ENCODE results near the gene NRXN2. TPM values are rescaled to one million over a fixed set of nuclear protein-coding genes. Genes with fewer than 3 reads are reported as not detected.

NRXN2 gene
- total RNA-seq, 4 donors from 2014 or later: 0.21 to 0.72 (median 0.64) TPM; not detected in 1

DNA sequence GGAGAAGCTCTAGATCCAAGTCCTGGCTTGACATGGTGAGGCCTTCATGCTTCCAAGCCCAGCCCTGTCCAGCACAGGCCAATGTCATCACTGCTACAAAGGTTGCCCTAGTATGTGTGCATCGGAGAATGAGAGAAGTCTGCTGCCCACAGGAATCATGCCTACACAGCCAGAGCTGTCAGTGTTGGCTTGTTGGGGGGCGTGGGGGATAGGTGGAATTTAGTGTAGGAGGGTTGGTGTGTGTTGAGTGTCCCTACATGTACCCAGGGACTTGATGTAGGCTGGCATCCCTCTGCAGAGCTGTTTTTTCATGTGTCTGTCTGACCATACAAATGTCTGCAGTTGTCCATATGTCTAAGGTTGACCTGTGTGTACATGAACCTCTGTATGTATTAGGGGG is 94.4 kb downstream of the NRXN2 start:
- WGBS: 91% methylated on average over 2 of the region's 2 CpGs
- no peak for TF ChIP-seq EP300 (IDR thresholded peaks at IDR 0.05)
- TF ChIP-seq, protein P1, sequence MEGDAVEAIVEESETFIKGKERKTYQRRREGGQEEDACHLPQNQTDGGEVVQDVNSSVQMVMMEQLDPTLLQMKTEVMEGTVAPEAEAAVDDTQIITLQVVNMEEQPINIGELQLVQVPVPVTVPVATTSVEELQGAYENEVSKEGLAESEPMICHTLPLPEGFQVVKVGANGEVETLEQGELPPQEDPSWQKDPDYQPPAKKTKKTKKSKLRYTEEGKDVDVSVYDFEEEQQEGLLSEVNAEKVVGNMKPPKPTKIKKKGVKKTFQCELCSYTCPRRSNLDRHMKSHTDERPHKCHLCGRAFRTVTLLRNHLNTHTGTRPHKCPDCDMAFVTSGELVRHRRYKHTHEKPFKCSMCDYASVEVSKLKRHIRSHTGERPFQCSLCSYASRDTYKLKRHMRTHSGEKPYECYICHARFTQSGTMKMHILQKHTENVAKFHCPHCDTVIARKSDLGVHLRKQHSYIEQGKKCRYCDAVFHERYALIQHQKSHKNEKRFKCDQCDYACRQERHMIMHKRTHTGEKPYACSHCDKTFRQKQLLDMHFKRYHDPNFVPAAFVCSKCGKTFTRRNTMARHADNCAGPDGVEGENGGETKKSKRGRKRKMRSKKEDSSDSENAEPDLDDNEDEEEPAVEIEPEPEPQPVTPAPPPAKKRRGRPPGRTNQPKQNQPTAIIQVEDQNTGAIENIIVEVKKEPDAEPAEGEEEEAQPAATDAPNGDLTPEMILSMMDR (IDR thresholded peaks at IDR 0.05): no peak
- no peak for TF ChIP-seq POLR2A (IDR thresholded peaks at IDR 0.05)
- no peak for TF ChIP-seq POLR2AphosphoS5 (IDR thresholded peaks at IDR 0.05)
- no peak overlapping the region for H3K27ac ChIP-seq
- H3K9me3 ChIP-seq: no peaks in the 10 kb centered on the region
- no peak for DNase-seq (ENCODE audit: low spot score in 2 of 2)
- H3K4me1 ChIP-seq: no peaks in the 10 kb centered on the region
- no peak overlapping the region for H3K4me3 ChIP-seq
- H3K27me3 ChIP-seq: peaks cover 16% of the 10 kb centered on the region
- no peaks in the 10 kb centered on the region for H3K36me3 ChIP-seq

DNA sequence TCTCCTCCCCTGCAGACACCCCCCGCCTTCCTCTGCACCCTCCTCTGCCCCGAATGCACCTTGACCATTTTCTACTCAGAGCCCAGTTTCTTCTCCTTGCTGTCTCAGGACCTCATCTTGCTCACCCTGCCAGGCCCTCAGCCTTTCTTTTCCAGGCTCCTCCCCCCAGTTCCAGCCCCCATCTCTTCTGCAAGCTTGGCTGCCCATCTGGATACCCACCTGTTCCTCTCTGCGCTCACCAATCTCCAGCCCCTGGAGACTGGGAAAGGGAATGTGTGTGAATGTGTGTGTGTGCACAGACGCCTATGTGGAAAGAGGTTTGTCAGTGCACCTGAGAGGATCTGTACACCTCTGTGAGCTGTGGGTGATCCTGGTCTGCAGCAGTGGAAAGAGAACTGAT is 95.6 kb downstream of the NRXN2 start:
- Histone ChIP-seq H3K9me3 (no peaks in the 10 kb centered on the region), H3K4me3 (no peak overlapping the region), H3K4me1 (no peaks in the 10 kb centered on the region), H3K27ac (no peak overlapping the region), H3K36me3 (no peaks in the 10 kb centered on the region), H3K27me3 (peaks cover 16% of the 10 kb centered on the region)
- no peak for DNase-seq (ENCODE audit: low spot score in 2 of 2)
- TF ChIP-seq EP300 (IDR thresholded peaks at IDR 0.05) (no peak), POLR2AphosphoS5 (IDR thresholded peaks at IDR 0.05) (no peak), POLR2A (IDR thresholded peaks at IDR 0.05) (no peak)
- TF ChIP-seq, protein P1 (IDR thresholded peaks at IDR 0.05): no peak
- WGBS: 94% methylated on average over 4 of the region's 4 CpGs

DNA sequence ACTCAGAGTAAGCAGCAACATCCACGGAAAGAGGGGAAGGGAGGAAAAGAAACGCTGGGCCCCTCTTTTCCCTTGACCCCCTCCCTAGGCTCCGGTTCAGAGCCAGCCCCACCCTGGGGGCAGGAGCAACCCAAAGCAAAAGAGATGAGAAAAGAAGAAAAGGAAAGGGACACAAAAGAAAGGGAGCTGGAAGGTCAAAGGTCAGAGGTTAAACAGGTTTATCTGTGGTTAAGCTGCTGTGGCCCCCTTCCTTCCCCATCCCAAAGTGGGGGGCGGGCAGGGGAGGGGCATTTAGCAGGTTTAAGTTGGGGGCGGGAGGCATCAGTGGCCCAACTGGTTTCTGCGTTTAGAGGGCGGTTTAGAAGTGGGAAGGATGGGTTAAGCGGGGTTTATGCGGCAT is 96.4 kb downstream of the NRXN2 start:
- TF ChIP-seq, protein P1 (IDR thresholded peaks at IDR 0.05): no peak
- TF ChIP-seq POLR2AphosphoS5 (IDR thresholded peaks at IDR 0.05) (no peak), POLR2A (IDR thresholded peaks at IDR 0.05) (no peak), EP300 (IDR thresholded peaks at IDR 0.05) (no peak)
- no peaks in the 10 kb centered on the region for H3K4me1 ChIP-seq
- H3K27me3 ChIP-seq: peaks cover 12% of the 10 kb centered on the region
- no peaks in the 10 kb centered on the region for H3K9me3 ChIP-seq
- no peaks in the 10 kb centered on the region for H3K36me3 ChIP-seq
- DNase-seq (ENCODE audit: low spot score in 2 of 2): no peak
- 79% methylated on average over 9 of the region's 9 CpGs for WGBS
- H3K4me3 ChIP-seq: no peak overlapping the region
- no peak overlapping the region for H3K27ac ChIP-seq

DNA sequence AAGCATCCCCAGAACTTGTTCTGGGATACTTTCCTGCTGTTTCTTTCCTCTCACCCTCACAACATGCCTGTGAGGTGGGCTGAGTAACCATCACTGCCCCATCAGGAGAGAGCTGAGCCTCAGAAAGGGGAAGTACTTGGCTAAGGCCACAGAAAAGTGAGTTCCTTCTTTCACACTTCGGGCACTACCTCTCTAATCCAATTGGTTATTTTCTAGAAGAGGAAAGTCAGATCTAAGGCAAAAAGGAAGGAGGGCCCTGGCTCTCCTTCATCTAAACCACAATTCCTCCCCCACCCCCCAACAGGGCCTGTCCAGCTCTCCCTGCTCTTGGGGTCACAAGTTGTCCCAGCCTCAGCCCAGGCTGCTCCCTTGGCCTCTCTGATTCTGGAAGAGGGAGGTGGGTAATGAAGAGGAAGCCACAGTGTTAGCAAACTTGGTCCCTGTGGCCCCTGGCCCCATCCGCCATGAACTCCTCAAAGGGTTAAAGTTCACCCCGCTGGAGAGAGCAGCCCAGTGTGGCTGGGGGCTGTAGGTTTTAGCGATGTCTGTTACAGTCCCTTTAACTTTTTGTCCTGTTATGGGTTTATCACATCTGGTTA is 98.0 kb downstream of the NRXN2 start:
- peaks cover 2% of the 10 kb centered on the region for H3K27me3 ChIP-seq
- H3K27ac ChIP-seq: no peak overlapping the region
- H3K9me3 ChIP-seq: no peaks in the 10 kb centered on the region
- no peaks in the 10 kb centered on the region for H3K36me3 ChIP-seq
- WGBS: 94% methylated on average over 4 of the region's 4 CpGs
- H3K4me3 ChIP-seq: no peak overlapping the region
- TF ChIP-seq EP300 (IDR thresholded peaks at IDR 0.05) (no peak), POLR2AphosphoS5 (IDR thresholded peaks at IDR 0.05) (no peak), POLR2A (IDR thresholded peaks at IDR 0.05) (no peak)
- TF ChIP-seq, protein P1 (IDR thresholded peaks at IDR 0.05): no peak
- DNase-seq (ENCODE audit: low spot score in 2 of 2): no peak
- H3K4me1 ChIP-seq: peaks cover 7% of the 10 kb centered on the region

DNA sequence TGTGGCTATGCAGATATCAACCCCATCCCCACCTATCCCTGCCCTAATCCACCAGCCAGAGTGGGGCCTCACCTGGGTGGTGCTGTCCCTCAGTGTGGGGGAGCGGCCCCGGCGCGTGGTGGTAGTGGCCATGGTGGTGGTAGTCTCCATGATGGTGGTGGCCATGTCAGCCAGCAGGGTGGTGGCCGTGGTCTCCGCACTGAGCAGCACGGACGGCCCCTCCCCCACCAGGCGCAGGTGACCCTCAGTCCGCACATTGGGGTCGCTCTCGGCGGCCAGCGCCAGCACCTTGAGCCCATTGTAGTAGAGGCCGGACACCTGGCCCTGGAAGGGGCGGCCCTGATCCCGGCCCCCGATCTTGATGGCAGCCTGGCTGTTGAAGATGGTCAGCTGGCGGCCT is 100.3 kb downstream of the NRXN2 start:
- peaks cover 8% of the 10 kb centered on the region for H3K4me1 ChIP-seq
- WGBS: 98% methylated on average over 15 of the region's 19 CpGs
- no peaks in the 10 kb centered on the region for H3K9me3 ChIP-seq
- TF ChIP-seq EP300 (IDR thresholded peaks at IDR 0.05) (no peak), POLR2AphosphoS5 (IDR thresholded peaks at IDR 0.05) (no peak), POLR2A (IDR thresholded peaks at IDR 0.05) (no peak)
- TF ChIP-seq, protein P1 (IDR thresholded peaks at IDR 0.05): no peak
- no peaks in the 10 kb centered on the region for H3K36me3 ChIP-seq
- H3K4me3 ChIP-seq: no peak overlapping the region
- no peak overlapping the region for H3K27ac ChIP-seq
- H3K27me3 ChIP-seq: no peaks in the 10 kb centered on the region
- no peak for DNase-seq (ENCODE audit: low spot score in 2 of 2)
